OCI-LY7 (cell line): ENCODE results near the gene TRIP13. TPM values are rescaled to one million over a fixed set of nuclear protein-coding genes. Genes with fewer than 3 reads are reported as not detected.

Experiments
- BruUV-seq: library from RNA; stranded (reverse); fragments of 400-500 nt; replicated peaks from 2 replicates; lab custom pipeline; 2021; lab: Mats Ljungman, UMichigan
- CTCF ChIA-PET: fragments of 300-600 bp; sonication (Branson Sonifier 250); formaldehyde crosslinking; loops from one replicate; lab custom pipeline; 2022; ENCODE audit warnings: antibody characterized with exemption; ENCODE audit not compliant: unreplicated experiment; lab: Charles Lee
- POLR2A ChIA-PET: fragments of 300-600 bp; sonication (Branson Sonifier 250); formaldehyde crosslinking; loops from one replicate; lab custom pipeline; 2022; ENCODE audit warnings: antibody characterized with exemption; lab: Charles Lee
- DNase-seq: peaks from one replicate; pipeline ENCODE4 v3.0.0-alpha.2; 2015; ENCODE audit warnings: low spot score
- H2AFZ ChIP-seq: fragments of 200-600 bp; sonication (generic), shearing (Covaris generic); 2 replicates; pipeline ENCODE4 v1.6.1; 2014; ENCODE audit warnings: mild to moderate bottlenecking, antibody characterized with exemption, low read length, moderate library complexity
- H3K27ac ChIP-seq: fragments of 200-600 bp; sonication (generic); 2 replicates; pipeline ENCODE4 v1.5.1; 2014; ENCODE audit warnings: mixed run types, low read depth, mild to moderate bottlenecking, moderate library complexity, low read length, inconsistent platforms; ENCODE audit not compliant: poor library complexity, severe bottlenecking
- H3K36me3 ChIP-seq: fragments of 200-600 bp; sonication (generic); 2 replicates; pipeline ENCODE4 v1.6.1; 2014; ENCODE audit warnings: mild to moderate bottlenecking, antibody characterized with exemption, low read length, moderate library complexity, mixed read lengths; ENCODE audit not compliant: insufficient read depth
- H3K4me1 ChIP-seq: fragments of 200-600 bp; sonication (generic); 2 replicates; pipeline ENCODE4 v1.5.1; 2014; ENCODE audit warnings: mild to moderate bottlenecking, low read length; ENCODE audit not compliant: insufficient read depth, poor library complexity, severe bottlenecking
- H3K4me2 ChIP-seq: fragments of 200-600 bp; sonication (generic); 2 replicates; pipeline ENCODE4 v1.6.1; 2014; ENCODE audit warnings: mild to moderate bottlenecking, low read length
- H3K4me3 ChIP-seq: fragments of 200-600 bp; sonication (generic); 2 replicates; pipeline ENCODE4 v1.5.1; 2014; ENCODE audit warnings: mild to moderate bottlenecking, low read depth, low read length; ENCODE audit not compliant: poor library complexity, severe bottlenecking
- H3K79me2 ChIP-seq: fragments of 200-600 bp; sonication (generic); 2 replicates; pipeline ENCODE4 v1.6.1; 2016; ENCODE audit warnings: low read depth, mild to moderate bottlenecking, low read length, moderate library complexity, mixed read lengths; ENCODE audit not compliant: insufficient read depth
- H3K9me2 ChIP-seq: fragments of 200-600 bp; sonication (generic); 2 replicates; pipeline ENCODE4 v1.6.1; 2016; ENCODE audit warnings: mild to moderate bottlenecking, low read length, mixed read lengths; ENCODE audit not compliant: insufficient read depth
- H3K9me3 ChIP-seq: fragments of 200-600 bp; sonication (generic); 2 replicates; pipeline ENCODE4 v1.6.1; 2014; ENCODE audit warnings: mild to moderate bottlenecking, mixed run types, low read length, mixed read lengths
- H4K20me1 ChIP-seq: fragments of 200-600 bp; sonication (generic); 2 replicates; pipeline ENCODE4 v1.6.1; 2014; ENCODE audit warnings: mild to moderate bottlenecking, antibody characterized with exemption, low read length, moderate library complexity, mixed read lengths; ENCODE audit not compliant: insufficient read depth
- EZH2phosphoT487 ChIP-seq: fragments of 200-600 bp; sonication (generic); IDR thresholded peaks from 2 replicates; pipeline ENCODE4 v1.6.1; 2018; ENCODE audit warnings: low read depth, borderline replicate concordance, mild to moderate bottlenecking, mixed run types, antibody characterized with exemption, low read length, moderate library complexity, mixed read lengths
- intact Hi-C: fragments of 100-400 bp; cut with micrococcal nuclease; formaldehyde crosslinking; loops from one replicate; pipeline ENCODE4 v1.10.0; 2022; ENCODE audit not compliant: unreplicated experiment
- total RNA-seq, 2 experiments: library from RNA; depleted of rRNA in 1 of 2; stranded (reverse); fragments of >200 nt in 1 of 2; shearing (Covaris generic) in 1 of 2; gene quantifications; 2 replicates each; pipeline ENCODE4 v1.2.3, GENCODE V29; 2014 to 2022
- TF ChIP-seq, protein P1 (sequence below): fragments of 200-600 bp; sonication (generic); conservative IDR thresholded peaks from 2 replicates; pipeline ENCODE4 v1.5.1; 2014; ENCODE audit warnings: mild to moderate bottlenecking, antibody characterized with exemption, low read length, moderate library complexity, mixed read lengths

TRIP13 gene
- total RNA-seq, 2 experiments from 2014 or later: 46.6 to 59.4 TPM

DNA sequence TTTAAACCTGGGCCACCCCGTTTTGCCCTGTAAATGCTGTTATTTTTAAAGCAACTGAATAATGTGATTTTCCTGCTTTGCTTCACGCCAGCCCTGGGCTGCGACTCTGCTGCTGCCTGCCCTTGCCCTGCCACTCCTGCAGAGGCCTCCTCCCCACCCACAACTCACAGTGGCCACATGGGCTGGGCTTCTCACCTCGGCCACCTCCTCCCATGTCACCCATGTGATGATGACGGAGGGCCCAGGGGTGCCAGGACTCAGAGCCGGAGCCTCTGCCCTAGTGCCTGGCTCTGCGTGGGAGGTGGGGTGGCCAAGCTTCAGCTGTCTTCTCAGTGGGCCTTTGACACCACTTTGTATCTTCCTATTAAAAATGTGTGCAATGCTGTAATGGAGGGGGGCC is 67.9 kb downstream of the TRIP13 start:
- H3K27ac ChIP-seq: no peak overlapping the region
- ChIA-PET POLR2A (no interaction called here), CTCF (no interaction called here)
- TF ChIP-seq, protein P1, sequence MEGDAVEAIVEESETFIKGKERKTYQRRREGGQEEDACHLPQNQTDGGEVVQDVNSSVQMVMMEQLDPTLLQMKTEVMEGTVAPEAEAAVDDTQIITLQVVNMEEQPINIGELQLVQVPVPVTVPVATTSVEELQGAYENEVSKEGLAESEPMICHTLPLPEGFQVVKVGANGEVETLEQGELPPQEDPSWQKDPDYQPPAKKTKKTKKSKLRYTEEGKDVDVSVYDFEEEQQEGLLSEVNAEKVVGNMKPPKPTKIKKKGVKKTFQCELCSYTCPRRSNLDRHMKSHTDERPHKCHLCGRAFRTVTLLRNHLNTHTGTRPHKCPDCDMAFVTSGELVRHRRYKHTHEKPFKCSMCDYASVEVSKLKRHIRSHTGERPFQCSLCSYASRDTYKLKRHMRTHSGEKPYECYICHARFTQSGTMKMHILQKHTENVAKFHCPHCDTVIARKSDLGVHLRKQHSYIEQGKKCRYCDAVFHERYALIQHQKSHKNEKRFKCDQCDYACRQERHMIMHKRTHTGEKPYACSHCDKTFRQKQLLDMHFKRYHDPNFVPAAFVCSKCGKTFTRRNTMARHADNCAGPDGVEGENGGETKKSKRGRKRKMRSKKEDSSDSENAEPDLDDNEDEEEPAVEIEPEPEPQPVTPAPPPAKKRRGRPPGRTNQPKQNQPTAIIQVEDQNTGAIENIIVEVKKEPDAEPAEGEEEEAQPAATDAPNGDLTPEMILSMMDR: no peak
- TF ChIP-seq EZH2phosphoT487: no peak
- intact Hi-C loops: no loop called here
- no peaks in the 10 kb centered on the region for H3K4me1 ChIP-seq
- no peak for DNase-seq
- H3K4me2 ChIP-seq: no peak overlapping the region
- no peaks in the 10 kb centered on the region for H3K9me3 ChIP-seq
- BruUV-seq: no TSS peak
- H2AFZ ChIP-seq: no peak overlapping the region
- no peak overlapping the region for H3K4me3 ChIP-seq
- H4K20me1 ChIP-seq: no peaks in the 10 kb centered on the region
- H3K9me2 ChIP-seq: no peaks in the 10 kb centered on the region
- H3K79me2 ChIP-seq: no peaks in the 10 kb centered on the region
- H3K36me3 ChIP-seq: no peaks in the 10 kb centered on the region

DNA sequence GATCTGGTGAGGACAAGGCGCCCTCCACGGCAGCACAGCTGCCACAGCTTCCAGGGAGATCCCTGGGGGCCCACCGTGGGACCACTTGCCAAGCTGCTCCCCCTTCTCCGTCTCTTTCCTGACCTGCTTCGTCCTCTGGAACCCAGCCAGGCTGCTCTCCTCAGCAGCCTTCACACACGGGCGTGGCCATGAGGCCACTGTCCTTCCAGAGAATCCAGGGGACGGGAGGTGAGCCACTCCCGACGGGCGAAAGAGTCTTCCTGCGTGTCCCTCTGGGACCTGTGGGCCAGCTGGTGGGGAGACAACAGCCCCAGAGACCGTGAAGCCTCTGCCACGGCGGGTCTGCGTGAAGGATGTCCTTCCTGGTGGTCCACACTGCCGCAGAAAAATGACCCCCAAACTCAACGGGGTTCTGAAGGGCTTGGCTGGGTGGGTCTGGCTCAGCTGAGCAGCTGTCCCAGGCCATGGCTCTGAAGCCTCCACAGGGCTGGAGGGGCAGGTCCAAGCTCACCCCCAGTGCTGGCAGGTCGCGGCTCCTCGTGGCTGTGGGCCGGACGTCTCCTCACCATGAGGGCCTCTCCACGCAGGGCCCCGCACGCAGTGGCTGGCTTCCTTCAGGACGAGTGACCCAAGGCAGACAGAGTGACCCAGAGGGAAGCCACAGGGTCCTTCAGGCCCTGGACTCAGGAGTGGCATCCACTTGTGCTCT is 68.5 kb downstream of the TRIP13 start:
- intact Hi-C loops: no loop called here
- DNase-seq: no peak
- CTCF ChIA-PET: no interaction called here
- no peaks in the 10 kb centered on the region for H3K4me1 ChIP-seq
- POLR2A ChIA-PET: no interaction called here
- BruUV-seq: no TSS peak
- no peaks in the 10 kb centered on the region for H3K36me3 ChIP-seq
- no peaks in the 10 kb centered on the region for H3K79me2 ChIP-seq
- no peak for TF ChIP-seq EZH2phosphoT487
- TF ChIP-seq, protein P1: no peak
- H4K20me1 ChIP-seq: no peaks in the 10 kb centered on the region
- H2AFZ ChIP-seq: no peak overlapping the region
- no peak overlapping the region for H3K4me2 ChIP-seq
- no peak overlapping the region for H3K27ac ChIP-seq
- H3K9me3 ChIP-seq: no peaks in the 10 kb centered on the region
- H3K9me2 ChIP-seq: no peaks in the 10 kb centered on the region
- H3K4me3 ChIP-seq: no peak overlapping the region

DNA sequence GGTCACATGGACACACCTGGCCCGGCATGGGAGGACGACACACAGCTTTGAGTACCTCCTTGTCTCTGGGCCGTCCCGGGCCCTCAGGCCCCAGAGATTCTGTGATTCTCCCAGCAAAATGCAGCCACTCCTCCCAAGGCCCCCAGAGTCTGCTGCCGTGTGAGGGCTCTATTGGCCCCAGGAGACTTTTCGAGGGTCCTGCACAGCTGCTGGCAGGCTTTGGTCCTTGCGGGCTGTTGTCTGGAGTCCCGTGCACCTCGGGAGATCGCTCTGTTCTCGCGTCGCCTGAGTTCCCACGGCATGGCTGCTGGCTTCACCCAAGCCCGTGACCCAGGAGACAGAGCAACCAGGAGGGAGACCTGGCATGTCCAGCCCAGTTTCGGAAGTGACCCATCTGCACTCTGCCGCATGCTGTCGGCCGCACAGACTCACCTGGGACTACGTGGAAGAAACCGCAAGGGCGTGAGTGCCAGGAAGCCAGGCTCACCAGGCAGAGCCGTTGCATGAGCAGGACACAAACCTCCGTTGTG is 69.1 kb downstream of the TRIP13 start:
- intact Hi-C loops: no loop called here

More for the DNA sequence above, 69.1 kb downstream of the TRIP13 start:
- H3K79me2 ChIP-seq: no peaks in the 10 kb centered on the region
- ChIA-PET CTCF (no interaction called here), POLR2A (no interaction called here)
- DNase-seq: no peak
- BruUV-seq: no TSS peak
- H3K27ac ChIP-seq: no peak overlapping the region
- no peak overlapping the region for H3K4me3 ChIP-seq
- no peak for TF ChIP-seq EZH2phosphoT487
- TF ChIP-seq, protein P1: no peak
- H2AFZ ChIP-seq: no peak overlapping the region
- no peaks in the 10 kb centered on the region for H3K9me3 ChIP-seq
- H3K9me2 ChIP-seq: no peaks in the 10 kb centered on the region
- H4K20me1 ChIP-seq: no peaks in the 10 kb centered on the region
- H3K4me2 ChIP-seq: no peak overlapping the region
- H3K36me3 ChIP-seq: no peaks in the 10 kb centered on the region
- H3K4me1 ChIP-seq: no peaks in the 10 kb centered on the region
